Mucosa of descending colon (tissue), 3 donors: ENCODE measurements around the gene GRXCR2. TPM values are rescaled to one million over a fixed set of nuclear protein-coding genes. Genes with fewer than 3 reads are reported as not detected.

Experiments
- ATAC-seq: fragments of 200-7000 bp; cut with Tn5 transposase; one replicate; pipeline ENCODE4 v1.9.1; 2020; ENCODE audit warnings: mild to moderate bottlenecking, moderate library complexity
- DNase-seq, 3 donors: peaks; one replicate each; pipeline ENCODE4 v3.0.0-alpha.2; 2020
- H3K36me3 ChIP-seq: fragments of 200-600 bp; one replicate; pipeline ENCODE4 v1.8.0; 2021; ENCODE audit warnings: low read depth, mild to moderate bottlenecking
- H3K4me1 ChIP-seq: fragments of 200-600 bp; one replicate; pipeline ENCODE4 v1.8.0; 2021; ENCODE audit warnings: low read depth, mild to moderate bottlenecking
- H3K4me3 ChIP-seq: fragments of 200-600 bp; one replicate; pipeline ENCODE4 v1.8.0; 2021; ENCODE audit warnings: mild to moderate bottlenecking
- H3K9me3 ChIP-seq: fragments of 200-600 bp; one replicate; pipeline ENCODE4 v1.8.0; 2021; ENCODE audit warnings: mild to moderate bottlenecking
- intact Hi-C, 2 donors: fragments of 100-400 bp; cut with DNase I in 1 of 2; cut with micrococcal nuclease in 1 of 2; formaldehyde crosslinking; loops; one replicate each; pipeline versions ENCODE4 v1.11.0 to v1.11.1; 2022; cut with DNase I, micrococcal nuclease
- total RNA-seq, 3 donors: library from RNA; stranded (reverse); fragmentation: NEBNext Ultra II Directional in 2 of 3; extraction: Animal tissue kit (Norgen Biotek cat#: 25700) in 2 of 3; gene quantifications; one replicate each; pipeline versions ENCODE4 v1.2.1 to v1.2.4, GENCODE V29; 2021 to 2023
- TF ChIP-seq, protein P1 (sequence below): fragments of 200-600 bp; IDR thresholded peaks from one replicate; pipeline ENCODE4 v1.8.0; 2022; ENCODE audit warnings: antibody characterized with exemption, mild to moderate bottlenecking
- donor health status: DM: no; HTN: no; CAD: no; lungs with moderate emphysema.
- donor health status: DM: no; HTN: no; CAD: no.
- donor health status: DM: no; HTN: yes; CAD: no.

Gene GRXCR2
- total RNA-seq, 3 donors from 2014 or later: not detected

DNA sequence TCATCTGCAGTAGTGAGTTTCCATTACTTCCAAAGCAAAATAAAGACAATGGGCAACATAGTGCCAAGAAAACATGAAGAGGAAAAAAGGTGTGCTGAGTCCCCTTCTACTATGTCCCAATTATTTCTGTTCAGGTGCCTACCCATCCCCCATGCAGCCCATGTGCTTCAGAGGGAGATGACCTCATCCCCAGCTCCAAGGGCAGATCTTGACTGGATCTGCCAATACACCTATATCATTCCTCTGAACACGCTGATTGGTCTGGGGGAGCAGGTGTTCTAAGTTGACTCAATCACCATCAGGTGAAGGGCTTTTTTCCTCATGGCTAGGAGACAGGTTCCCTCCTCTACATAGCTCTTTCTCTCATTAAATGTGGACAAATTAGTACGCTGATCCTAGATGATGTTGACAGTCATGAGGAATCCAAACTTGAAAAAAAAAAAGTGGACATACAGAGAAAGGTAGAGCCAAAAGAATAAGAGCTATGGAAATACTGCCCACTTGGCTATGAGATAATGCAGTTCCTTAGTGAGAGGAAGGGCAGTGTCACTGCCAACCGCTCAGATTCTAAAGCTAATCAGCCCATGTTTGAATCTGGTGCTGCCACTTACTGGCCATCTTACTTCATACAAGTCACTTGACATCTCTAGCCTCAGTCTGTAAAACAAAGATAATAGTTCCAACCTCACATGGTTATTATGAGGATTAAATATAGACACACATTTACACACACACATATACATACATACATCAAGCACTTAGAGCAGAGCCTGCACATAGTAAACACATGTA, 60.8 kb downstream of the GRXCR2 start:
- no peaks in the 10 kb centered on the region for H3K4me1 ChIP-seq
- TF ChIP-seq, protein P1, sequence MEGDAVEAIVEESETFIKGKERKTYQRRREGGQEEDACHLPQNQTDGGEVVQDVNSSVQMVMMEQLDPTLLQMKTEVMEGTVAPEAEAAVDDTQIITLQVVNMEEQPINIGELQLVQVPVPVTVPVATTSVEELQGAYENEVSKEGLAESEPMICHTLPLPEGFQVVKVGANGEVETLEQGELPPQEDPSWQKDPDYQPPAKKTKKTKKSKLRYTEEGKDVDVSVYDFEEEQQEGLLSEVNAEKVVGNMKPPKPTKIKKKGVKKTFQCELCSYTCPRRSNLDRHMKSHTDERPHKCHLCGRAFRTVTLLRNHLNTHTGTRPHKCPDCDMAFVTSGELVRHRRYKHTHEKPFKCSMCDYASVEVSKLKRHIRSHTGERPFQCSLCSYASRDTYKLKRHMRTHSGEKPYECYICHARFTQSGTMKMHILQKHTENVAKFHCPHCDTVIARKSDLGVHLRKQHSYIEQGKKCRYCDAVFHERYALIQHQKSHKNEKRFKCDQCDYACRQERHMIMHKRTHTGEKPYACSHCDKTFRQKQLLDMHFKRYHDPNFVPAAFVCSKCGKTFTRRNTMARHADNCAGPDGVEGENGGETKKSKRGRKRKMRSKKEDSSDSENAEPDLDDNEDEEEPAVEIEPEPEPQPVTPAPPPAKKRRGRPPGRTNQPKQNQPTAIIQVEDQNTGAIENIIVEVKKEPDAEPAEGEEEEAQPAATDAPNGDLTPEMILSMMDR: no peak
- ATAC-seq: peak; percentile 47
- H3K9me3 ChIP-seq: no peaks in the 10 kb centered on the region
- no peak for DNase-seq
- intact Hi-C loops: no loop called here
- H3K36me3 ChIP-seq: no peaks in the 10 kb centered on the region
- no peak overlapping the region for H3K4me3 ChIP-seq

Other genes starting within 250 kb of the GRXCR2 start
- gene PRELID2, start 37.7 kb downstream of the GRXCR2 start, total RNA-seq: 100 to 1,000 TPM in 1 of 3 donors, 10 to 100 TPM in 2; 60.0 to 151 (median 77.9) TPM
- gene SH3RF2, start 63.6 kb upstream of the GRXCR2 start, total RNA-seq: 10 to 100 TPM; 36.8 to 99.7 (median 61.5) TPM
- under 1 TPM in 1 of 3 donors, not detected in 2; 0.70 TPM for gene PLAC8L1, start 232.6 kb upstream of the GRXCR2 start, total RNA-seq